Measurements from ENCODE around the gene TAF1B.

DNA sequence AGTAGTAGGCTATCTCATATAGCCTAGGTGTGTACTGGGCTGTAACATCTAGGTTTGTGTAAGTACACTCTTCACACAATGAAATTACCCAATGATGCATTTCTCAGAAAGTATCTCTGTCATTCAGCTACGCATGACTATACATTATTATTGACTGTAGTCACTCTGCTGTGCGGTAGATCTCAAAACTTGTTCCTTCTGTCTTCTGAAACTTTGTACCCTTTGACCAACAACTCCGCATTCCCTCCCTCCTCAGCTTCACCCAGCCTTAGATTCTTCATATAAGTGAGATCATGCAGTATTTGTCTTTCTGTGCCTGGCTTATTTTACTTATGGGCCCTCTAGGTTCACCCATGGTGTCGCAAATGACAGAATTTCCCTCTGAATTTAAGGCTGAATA, 49.0 kb downstream of the TAF1B start:
- TF ChIP-seq, protein P1, sequence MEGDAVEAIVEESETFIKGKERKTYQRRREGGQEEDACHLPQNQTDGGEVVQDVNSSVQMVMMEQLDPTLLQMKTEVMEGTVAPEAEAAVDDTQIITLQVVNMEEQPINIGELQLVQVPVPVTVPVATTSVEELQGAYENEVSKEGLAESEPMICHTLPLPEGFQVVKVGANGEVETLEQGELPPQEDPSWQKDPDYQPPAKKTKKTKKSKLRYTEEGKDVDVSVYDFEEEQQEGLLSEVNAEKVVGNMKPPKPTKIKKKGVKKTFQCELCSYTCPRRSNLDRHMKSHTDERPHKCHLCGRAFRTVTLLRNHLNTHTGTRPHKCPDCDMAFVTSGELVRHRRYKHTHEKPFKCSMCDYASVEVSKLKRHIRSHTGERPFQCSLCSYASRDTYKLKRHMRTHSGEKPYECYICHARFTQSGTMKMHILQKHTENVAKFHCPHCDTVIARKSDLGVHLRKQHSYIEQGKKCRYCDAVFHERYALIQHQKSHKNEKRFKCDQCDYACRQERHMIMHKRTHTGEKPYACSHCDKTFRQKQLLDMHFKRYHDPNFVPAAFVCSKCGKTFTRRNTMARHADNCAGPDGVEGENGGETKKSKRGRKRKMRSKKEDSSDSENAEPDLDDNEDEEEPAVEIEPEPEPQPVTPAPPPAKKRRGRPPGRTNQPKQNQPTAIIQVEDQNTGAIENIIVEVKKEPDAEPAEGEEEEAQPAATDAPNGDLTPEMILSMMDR (IDR thresholded peaks at IDR 0.05), result no peak
- TF ChIP-seq ZFX (IDR thresholded peaks at IDR 0.05; ENCODE audit: borderline replicate concordance), result no peak
